Measurements from ENCODE around the gene TBC1D17. TPM values are rescaled to one million over a fixed set of nuclear protein-coding genes. Genes with fewer than 3 reads are reported as not detected.

Gene TBC1D17
- total RNA-seq, 1 donor from 2014 or later = 2.1 TPM

- H3K27me3 ChIP-seq (ENCODE audit: control insufficient read depth, insufficient read depth, low read length) = no peaks in the 10 kb centered on the region
- TF ChIP-seq CTCF (IDR thresholded peaks at IDR 0.05; ENCODE audit: insufficient read depth, low read length, severe bottlenecking) = peak; percentile 64
- peaks cover 20% of the 10 kb centered on the region for H3K36me3 ChIP-seq (ENCODE audit: control insufficient read depth, insufficient read depth, low read length)
- no peak overlapping the region for H3K4me3 ChIP-seq (ENCODE audit: low read depth, low read length)
- FAIRE-seq = peak; percentile 28
- DNase-seq (ENCODE audit: low read depth) = peak; percentile 20
These were observed 39.6 kb downstream of the TBC1D17 start for GRCh38 chr19:49916839-49917733.

- no peak for DNase-seq (ENCODE audit: low read depth)
- Histone ChIP-seq H3K4me3 (ENCODE audit: low read depth, low read length) (no peak overlapping the region), H3K36me3 (ENCODE audit: control insufficient read depth, insufficient read depth, low read length) (peaks cover 19% of the 10 kb centered on the region), H3K27me3 (ENCODE audit: control insufficient read depth, insufficient read depth, low read length) (no peaks in the 10 kb centered on the region)
- no peak for TF ChIP-seq CTCF (IDR thresholded peaks at IDR 0.05; ENCODE audit: insufficient read depth, low read length, severe bottlenecking)
- no peak for FAIRE-seq
These were observed 40.6 kb downstream of the TBC1D17 start for GRCh38 chr19:49918089-49918488.

GRCh38 chr19:49920624-49921363, 43.3 kb downstream of the TBC1D17 start:
- H3K36me3 ChIP-seq (ENCODE audit: control insufficient read depth, insufficient read depth, low read length) = peaks cover 19% of the 10 kb centered on the region
- DNase-seq (ENCODE audit: low read depth) (no peak), FAIRE-seq (no peak)
- no peak overlapping the region for H3K4me3 ChIP-seq (ENCODE audit: low read depth, low read length)
- TF ChIP-seq CTCF (IDR thresholded peaks at IDR 0.05; ENCODE audit: insufficient read depth, low read length, severe bottlenecking) = no peak
- H3K27me3 ChIP-seq (ENCODE audit: control insufficient read depth, insufficient read depth, low read length) = no peaks in the 10 kb centered on the region

- Histone ChIP-seq H3K36me3 (ENCODE audit: control insufficient read depth, insufficient read depth, low read length) (peaks cover 21% of the 10 kb centered on the region), H3K4me3 (ENCODE audit: low read depth, low read length) (no peak overlapping the region), H3K27me3 (ENCODE audit: control insufficient read depth, insufficient read depth, low read length) (no peaks in the 10 kb centered on the region)
- FAIRE-seq = no peak
- TF ChIP-seq CTCF (IDR thresholded peaks at IDR 0.05; ENCODE audit: insufficient read depth, low read length, severe bottlenecking) = no peak
- DNase-seq (ENCODE audit: low read depth) = peak; percentile 53
These were observed 44.6 kb downstream of the TBC1D17 start for GRCh38 chr19:49921871-49922795.
